WTC11 (cell line): ENCODE data around the gene SDHC. TPM values are rescaled to one million over a fixed set of nuclear protein-coding genes. Genes with fewer than 3 reads are reported as not detected.

Experiments
- ATAC-seq: fragments of 200-7000 bp; cut with Tn5 transposase; 2 replicates; pipeline ENCODE4 v1.10.0; 2021; ENCODE audit warnings: mild to moderate bottlenecking, moderate library complexity
- CTCF ChIA-PET: fragments of 300-600 bp; sonication (Branson Sonifier 250); formaldehyde crosslinking; loops from one replicate; lab custom pipeline; 2021; ENCODE audit warnings: antibody characterized with exemption; lab: Charles Lee
- POLR2A ChIA-PET: fragments of 350-600 bp; sonication (Branson Sonifier 250); formaldehyde crosslinking; loops from one replicate; lab custom pipeline; 2021; ENCODE audit warnings: antibody characterized with exemption; lab: Charles Lee
- DNase-seq: peaks from one replicate; pipeline ENCODE4 v3.0.0; 2021; ENCODE audit warnings: low spot score
- H3K27ac Mint-ChIP-seq: 2 replicates; pipeline ENCODE4 v1.8.0; 2021; ENCODE audit warnings: mixed read lengths
- H3K27me3 Mint-ChIP-seq: 2 replicates; pipeline ENCODE4 v1.8.0; 2021; ENCODE audit warnings: low read depth, mild to moderate bottlenecking, moderate library complexity, mixed read lengths
- H3K36me3 Mint-ChIP-seq: 2 replicates; pipeline ENCODE4 v1.8.0; 2021; ENCODE audit warnings: mixed read lengths
- H3K4me1 Mint-ChIP-seq: 2 replicates; pipeline ENCODE4 v1.8.0; 2022; ENCODE audit warnings: mixed read lengths
- H3K4me3 Mint-ChIP-seq: 2 replicates; pipeline ENCODE4 v1.8.0; 2021; ENCODE audit warnings: mild to moderate bottlenecking, moderate library complexity, mixed read lengths
- H3K9me3 Mint-ChIP-seq: 2 replicates; pipeline ENCODE4 v1.8.0; 2021; ENCODE audit warnings: mixed read lengths
- ATF3 ChIP-seq: sonication (generic); formaldehyde crosslinking; conservative IDR thresholded peaks from 2 replicates; pipeline ENCODE4 v1.8.1; 2022; ENCODE audit warnings: mild to moderate bottlenecking, missing genetic modification reagents
- ATF6 ChIP-seq: sonication (generic); formaldehyde crosslinking; IDR thresholded peaks from 2 replicates; pipeline ENCODE4 v1.8.1; 2023; ENCODE audit warnings: mild to moderate bottlenecking, missing genetic modification reagents
- FOXP1 ChIP-seq: sonication (generic); formaldehyde crosslinking; IDR thresholded peaks from 2 replicates; pipeline ENCODE4 v1.8.0; 2022; ENCODE audit warnings: missing genetic modification reagents, mild to moderate bottlenecking, moderate library complexity, borderline replicate concordance
- GRHL2 ChIP-seq: fragments of 250-450 bp; sonication (Bioruptor Pico); IDR thresholded peaks from 2 replicates; pipeline ENCODE4 v1.8.0; 2022; ENCODE audit warnings: mild to moderate bottlenecking, moderate library complexity; ENCODE audit not compliant: insufficient replicate concordance, severe bottlenecking
- GTF2I ChIP-seq: fragments of 250-450 bp; sonication (Bioruptor Pico); conservative IDR thresholded peaks from 2 replicates; pipeline ENCODE4 v1.4.0; 2021; ENCODE audit warnings: mild to moderate bottlenecking
- IRF2 ChIP-seq: sonication (generic); formaldehyde crosslinking; IDR thresholded peaks from 2 replicates; pipeline ENCODE4 v1.8.0; 2022; ENCODE audit warnings: low read depth, missing genetic modification reagents, borderline replicate concordance
- MLX ChIP-seq: sonication (generic); formaldehyde crosslinking; IDR thresholded peaks from 2 replicates; pipeline ENCODE4 v1.8.1; 2023; ENCODE audit warnings: mild to moderate bottlenecking, missing genetic modification reagents, moderate library complexity
- NFATC4 ChIP-seq: fragments of 250-450 bp; sonication (Bioruptor Pico); IDR thresholded peaks from 2 replicates; pipeline ENCODE4 v1.9.0; 2021; ENCODE audit warnings: mild to moderate bottlenecking
- NFE2L1 ChIP-seq: sonication (generic); formaldehyde crosslinking; IDR thresholded peaks from 2 replicates; pipeline ENCODE4 v1.8.1; 2023; ENCODE audit warnings: missing genetic modification reagents
- NR1H2 ChIP-seq: sonication (generic); formaldehyde crosslinking; IDR thresholded peaks from 2 replicates; pipeline ENCODE4 v1.9.0; 2021; ENCODE audit warnings: mild to moderate bottlenecking, moderate library complexity, missing genetic modification reagents
- NR2C2 ChIP-seq: sonication (generic); formaldehyde crosslinking; IDR thresholded peaks from 2 replicates; pipeline ENCODE4 v1.8.0; 2022; ENCODE audit warnings: mild to moderate bottlenecking, missing genetic modification reagents
- OVOL2 ChIP-seq: fragments of 250-450 bp; sonication (Bioruptor Pico); IDR thresholded peaks from 2 replicates; pipeline ENCODE4 v1.9.0; 2021; ENCODE audit warnings: mild to moderate bottlenecking, borderline replicate concordance
- SMAD4 ChIP-seq: sonication (generic); formaldehyde crosslinking; IDR thresholded peaks from 2 replicates; pipeline ENCODE4 v1.8.0; 2022; ENCODE audit warnings: mild to moderate bottlenecking, missing genetic modification reagents
- STAT6 ChIP-seq: sonication (generic); formaldehyde crosslinking; conservative IDR thresholded peaks from 2 replicates; pipeline ENCODE4 v1.8.1; 2023; ENCODE audit warnings: mild to moderate bottlenecking, low read depth, missing genetic modification reagents, moderate library complexity
- TP53 ChIP-seq: sonication (generic); formaldehyde crosslinking; IDR thresholded peaks from 2 replicates; pipeline ENCODE4 v1.8.1; 2023; ENCODE audit warnings: mild to moderate bottlenecking, missing genetic modification reagents
- ZNF121 ChIP-seq: sonication (generic); formaldehyde crosslinking; IDR thresholded peaks from 2 replicates; pipeline ENCODE4 v1.8.0; 2023; ENCODE audit warnings: missing genetic modification reagents
- ZNF281 ChIP-seq: sonication (generic); formaldehyde crosslinking; IDR thresholded peaks from 2 replicates; pipeline ENCODE4 v1.8.0; 2023; ENCODE audit warnings: mild to moderate bottlenecking, missing genetic modification reagents
- ZNF396 ChIP-seq: fragments of 250-450 bp; sonication (Bioruptor Pico); IDR thresholded peaks from 2 replicates; pipeline ENCODE4 v1.8.0; 2021; ENCODE audit warnings: mild to moderate bottlenecking, moderate library complexity, borderline replicate concordance
- ZNF425 ChIP-seq: fragments of 250-450 bp; sonication (Bioruptor Pico); conservative IDR thresholded peaks from 2 replicates; pipeline ENCODE4 v1.9.0; 2021; ENCODE audit warnings: mild to moderate bottlenecking
- ZSCAN18 ChIP-seq: fragments of 250-450 bp; sonication (Bioruptor Pico); IDR thresholded peaks from 2 replicates; pipeline ENCODE4 v2.1.2; 2022; ENCODE audit warnings: mild to moderate bottlenecking, moderate library complexity
- total RNA-seq: library from RNA; stranded (reverse); gene quantifications from 3 replicates; pipeline ENCODE4 v1.2.3, GENCODE V29; 2021

The SDHC gene
- total RNA-seq, 1 experiment from 2014 or later = 193 TPM

GRCh38 chr1:161266202-161266601 lies 48.0 kb upstream of the SDHC start:
- ChIA-PET CTCF (interaction anchor here (0.8 to 3.3 kb wide), 5 partner anchors 25 to 40 kb away, joined by 3 to 18 read pairs (median 4); partner anchors contain the start of gene TOMM40L), POLR2A (no interaction called here)
- Mint-ChIP-seq H3K36me3 (no peaks in the 10 kb centered on the region), H3K27me3 (peaks cover 22% of the 10 kb centered on the region), H3K4me3 (no peak overlapping the region), H3K9me3 (no peaks in the 10 kb centered on the region), H3K27ac (no peak overlapping the region), H3K4me1 (peaks cover 15% of the 10 kb centered on the region)
- no peak for TF ChIP-seq GTF2I (CRISPR knock-in tag)
- TF ChIP-seq SMAD4 = no peak
- no peak for TF ChIP-seq NR1H2 (CRISPR knock-in tag)
- no peak for TF ChIP-seq ZSCAN18 (CRISPR knock-in tag)
- TF ChIP-seq ZNF121 (CRISPR knock-in tag) = no peak
- no peak for TF ChIP-seq GRHL2 (CRISPR knock-in tag)
- TF ChIP-seq IRF2 (CRISPR knock-in tag) = no peak
- no peak for TF ChIP-seq TP53 (CRISPR knock-in tag)
- no peak for TF ChIP-seq MLX (CRISPR knock-in tag)
- no peak for TF ChIP-seq ZNF425 (CRISPR knock-in tag)
- no peak for DNase-seq
- ATAC-seq = no peak; the same call in 1 of the 2 replicates

GRCh38 chr1:161266836-161267235 lies 47.3 kb upstream of the SDHC start:
- Mint-ChIP-seq H3K4me3 (no peak overlapping the region), H3K9me3 (no peaks in the 10 kb centered on the region), H3K36me3 (no peaks in the 10 kb centered on the region), H3K27ac (no peak overlapping the region), H3K4me1 (peaks cover 12% of the 10 kb centered on the region), H3K27me3 (peaks cover 16% of the 10 kb centered on the region)
- ChIA-PET CTCF (interaction anchor here (0.7 to 3.3 kb wide), 5 partner anchors 24 to 90 kb away, joined by 3 to 18 read pairs (median 3); partner anchors contain the start of gene TOMM40L), POLR2A (no interaction called here)
- ATAC-seq = peak; percentile 53
- DNase-seq = no peak
- no peak for TF ChIP-seq ZNF281 (CRISPR knock-in tag)
- TF ChIP-seq ZSCAN18 (CRISPR knock-in tag) = no peak
- TF ChIP-seq NFE2L1 = no peak
- no peak for TF ChIP-seq TP53 (CRISPR knock-in tag)
- no peak for TF ChIP-seq ATF3 (CRISPR knock-in tag)
- no peak for TF ChIP-seq NFATC4
- TF ChIP-seq FOXP1 (CRISPR knock-in tag) = no peak
- no peak for TF ChIP-seq IRF2 (CRISPR knock-in tag)
- no peak for TF ChIP-seq ZNF396 (CRISPR knock-in tag)
- TF ChIP-seq STAT6 (CRISPR knock-in tag) = no peak
- TF ChIP-seq ATF6 (CRISPR knock-in tag) = no peak
- no peak for TF ChIP-seq OVOL2
- no peak for TF ChIP-seq NR2C2 (CRISPR knock-in tag)
